Activated CD4-positive, alpha-beta T cell treated with anti-CD3 and anti-CD28 coated beads, Interleukin-2, amount 10 ng/mL, durations not matched to agents 7 days and 5 days (primary cell): Measurements from ENCODE around the gene SLC25A25. TPM values are rescaled to one million over a fixed set of nuclear protein-coding genes. Genes with fewer than 3 reads are reported as not detected.
"Not testable (repeated sequence)": the region's sequence is repeated elsewhere in the genome, so short reads cannot be mapped to it uniquely, and the experiment has no call there.

ENCODE experiments used
- CTCF ChIA-PET: fragments of 350-600 bp; sonication (Branson Sonifier 250); formaldehyde crosslinking; loops from one replicate; lab custom pipeline; 2021; ENCODE audit warnings: antibody characterized with exemption; lab: Charles Lee
- POLR2A ChIA-PET: fragments of 350-600 bp; sonication (Branson Sonifier 250); formaldehyde crosslinking; loops from one replicate; lab custom pipeline; 2021; ENCODE audit warnings: antibody characterized with exemption; lab: Charles Lee
- DNase-seq: peaks from one replicate; pipeline ENCODE4 v3.0.0-alpha.2; 2020
- H3K27ac Mint-ChIP-seq: one replicate; pipeline ENCODE4 v1.8.0; 2021; ENCODE audit warnings: mild to moderate bottlenecking, moderate library complexity, mixed read lengths
- H3K27me3 Mint-ChIP-seq: one replicate; pipeline ENCODE4 v1.8.0; 2021; ENCODE audit warnings: mixed read lengths
- H3K36me3 Mint-ChIP-seq: one replicate; pipeline ENCODE4 v1.8.0; 2021; ENCODE audit warnings: low read depth, mixed read lengths
- H3K4me1 Mint-ChIP-seq: one replicate; pipeline ENCODE4 v1.8.0; 2021; ENCODE audit warnings: mixed read lengths
- H3K4me3 Mint-ChIP-seq: one replicate; pipeline ENCODE4 v1.8.0; 2021; ENCODE audit warnings: mild to moderate bottlenecking, moderate library complexity, mixed read lengths
- H3K9me3 Mint-ChIP-seq: one replicate; pipeline ENCODE4 v1.8.0; 2021; ENCODE audit warnings: mixed read lengths
- total RNA-seq, 2 experiments: library from RNA; stranded (reverse); gene quantifications; one replicate each; pipeline ENCODE4 v1.2.3, GENCODE V29; 2021

Gene SLC25A25
- total RNA-seq: 10 to 100 TPM; 14.6 to 18.4 TPM

DNA sequence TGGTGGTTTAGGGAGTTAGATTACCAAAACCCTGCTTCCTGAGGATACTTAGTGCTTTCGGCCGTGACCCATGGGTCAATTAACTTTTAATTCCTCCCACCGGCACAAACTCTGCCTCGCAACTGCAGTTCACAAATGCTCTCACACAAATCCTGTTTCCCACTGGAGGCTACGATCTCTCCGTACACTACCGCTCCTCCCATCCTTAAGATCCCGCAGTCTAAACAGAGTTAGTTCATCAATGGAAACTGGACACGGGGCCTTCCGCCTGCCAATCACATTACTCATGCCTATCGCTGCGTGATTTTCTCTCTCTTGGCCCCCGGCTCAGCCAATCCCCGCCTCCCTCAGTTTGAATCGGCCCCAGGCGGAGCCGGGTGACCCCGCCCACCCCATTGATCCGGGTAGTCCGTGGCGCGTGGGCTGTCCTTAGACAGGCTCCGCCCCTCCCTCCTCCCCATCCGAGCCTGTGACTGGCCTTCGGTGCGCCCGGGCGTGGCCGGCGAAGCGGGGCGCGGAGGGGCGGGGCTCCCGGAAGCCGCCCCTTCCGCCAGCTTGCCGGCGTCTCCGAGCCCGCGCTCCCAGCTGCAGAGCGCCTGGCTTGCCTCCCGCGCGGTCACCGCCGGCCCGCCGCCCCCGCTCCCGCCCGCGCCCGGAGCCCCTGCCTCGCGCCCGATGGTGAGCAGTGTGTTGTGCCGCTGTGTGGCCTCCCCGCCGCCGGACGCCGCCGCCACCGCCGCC, at the start of gene SLC25A25:
TSS of gene SLC25A25 (plus strand) at position 588 of the 741 bp plus-strand sequence. CDS start at position 676, 88 bp downstream.
- H3K9me3 Mint-ChIP-seq: no peaks in the 10 kb centered on the region
- CTCF ChIA-PET: interaction anchor here (0.6 to 2.6 kb wide), 13 partner anchors 11 to 124 kb away, joined by 3 to 7 read pairs (median 3); partner anchors contain the start of gene EEIG1
- H3K27me3 Mint-ChIP-seq: no peaks in the 10 kb centered on the region
- H3K36me3 Mint-ChIP-seq: peaks cover 40% of the 10 kb centered on the region
- H3K27ac Mint-ChIP-seq: peak within 1 kb of the TSS; percentile 88
- peak; percentile 100 for DNase-seq
- POLR2A ChIA-PET: interaction anchor here (0.9 to 1.3 kb wide), 2 partner anchors 26 to 129 kb away, joined by 3 to 4 read pairs; no protein-coding TSS in a partner anchor
- peak within 1 kb of the TSS; percentile 97 for H3K4me3 Mint-ChIP-seq
- H3K4me1 Mint-ChIP-seq: peaks cover 61% of the 10 kb centered on the region

DNA sequence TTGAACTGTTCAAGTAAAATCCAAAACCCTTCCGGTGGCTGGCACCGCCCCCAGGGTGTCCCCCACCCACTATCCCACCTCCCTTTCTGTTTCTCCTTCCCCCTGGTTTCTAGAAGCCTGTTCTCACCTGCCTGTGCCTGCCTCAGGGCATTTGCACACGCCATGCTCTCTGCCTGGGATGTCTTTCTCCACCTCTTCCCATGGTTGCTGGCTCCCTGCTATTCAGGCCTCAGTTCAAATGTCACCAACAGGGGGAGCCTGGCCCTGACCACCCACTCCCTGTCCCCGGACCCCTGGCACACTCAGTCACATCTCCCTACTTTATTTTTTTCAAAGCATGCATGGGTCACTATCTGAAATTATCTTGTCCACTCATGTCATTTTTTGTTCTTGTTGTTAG, 47.3 kb upstream of the SLC25A25 start:
- peaks cover 5% of the 10 kb centered on the region for H3K36me3 Mint-ChIP-seq
- no peaks in the 10 kb centered on the region for H3K9me3 Mint-ChIP-seq
- no peak for DNase-seq
- H3K27ac Mint-ChIP-seq: peak overlapping the region; percentile 59
- no peaks in the 10 kb centered on the region for H3K27me3 Mint-ChIP-seq
- ChIA-PET CTCF (interaction anchor here (0.8 to 1.7 kb wide), 4 partner anchors 10 to 65 kb away, joined by 3 to 4 read pairs (median 3); no protein-coding TSS in a partner anchor), POLR2A (no interaction called here)
- no peak overlapping the region for H3K4me3 Mint-ChIP-seq
- H3K4me1 Mint-ChIP-seq: peaks cover 61% of the 10 kb centered on the region

DNA sequence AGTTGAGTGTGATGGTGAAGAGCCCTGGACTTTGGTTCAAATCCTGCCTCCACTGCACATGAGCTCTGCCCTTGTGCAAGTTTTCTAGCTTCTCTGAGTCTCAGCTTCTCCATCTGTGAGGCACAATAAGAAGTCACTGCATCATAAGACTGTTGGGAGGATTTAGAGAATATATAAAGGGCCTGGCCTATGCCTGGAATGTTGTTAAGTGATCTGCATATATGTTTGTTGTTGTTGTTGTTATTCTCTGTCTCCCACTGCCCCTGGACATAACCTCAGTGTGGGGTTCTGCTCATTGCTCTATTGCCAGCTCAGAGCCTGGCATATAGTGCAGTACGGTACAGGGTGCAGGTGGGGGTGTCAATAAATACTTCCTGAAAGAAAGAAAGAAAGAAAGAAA, 46.9 kb upstream of the SLC25A25 start:
- CTCF ChIA-PET: interaction anchor here (1.2 kb wide), 1 partner anchor 44 kb away, joined by 3 read pairs; no protein-coding TSS in a partner anchor
- H3K4me3 Mint-ChIP-seq: no peak overlapping the region
- POLR2A ChIA-PET: no interaction called here
- no peaks in the 10 kb centered on the region for H3K27me3 Mint-ChIP-seq
- DNase-seq: no peak
- H3K36me3 Mint-ChIP-seq: peaks cover 5% of the 10 kb centered on the region
- H3K9me3 Mint-ChIP-seq: no peaks in the 10 kb centered on the region
- H3K27ac Mint-ChIP-seq: peak overlapping the region; percentile 59
- peaks cover 62% of the 10 kb centered on the region for H3K4me1 Mint-ChIP-seq

DNA sequence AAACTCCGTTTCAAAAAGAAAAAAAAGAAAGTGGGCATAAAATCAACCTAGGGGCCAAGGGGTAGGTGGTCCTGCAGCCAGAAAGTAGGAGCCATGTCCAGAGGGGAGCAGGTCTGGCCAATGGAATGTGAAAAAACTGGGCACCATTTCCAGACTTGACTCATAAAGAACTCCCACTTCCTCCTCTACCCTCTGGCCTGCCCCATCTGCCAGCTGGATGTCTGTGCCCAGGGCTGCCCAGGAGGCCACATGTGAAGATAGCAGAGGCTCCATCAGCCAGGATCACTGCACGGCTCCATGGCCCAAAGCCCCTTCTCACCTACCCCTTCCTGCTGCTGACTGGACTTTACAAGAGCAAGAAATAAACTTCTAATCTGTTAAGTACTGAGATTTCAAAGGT, 45.1 kb upstream of the SLC25A25 start:
- no peak overlapping the region for H3K4me3 Mint-ChIP-seq
- no peaks in the 10 kb centered on the region for H3K27me3 Mint-ChIP-seq
- POLR2A ChIA-PET: no interaction called here
- no peaks in the 10 kb centered on the region for H3K9me3 Mint-ChIP-seq
- H3K36me3 Mint-ChIP-seq: peaks cover 5% of the 10 kb centered on the region
- H3K27ac Mint-ChIP-seq: peak overlapping the region; percentile 73
- CTCF ChIA-PET: no interaction called here
- H3K4me1 Mint-ChIP-seq: peaks cover 77% of the 10 kb centered on the region
- DNase-seq: no peak

DNA sequence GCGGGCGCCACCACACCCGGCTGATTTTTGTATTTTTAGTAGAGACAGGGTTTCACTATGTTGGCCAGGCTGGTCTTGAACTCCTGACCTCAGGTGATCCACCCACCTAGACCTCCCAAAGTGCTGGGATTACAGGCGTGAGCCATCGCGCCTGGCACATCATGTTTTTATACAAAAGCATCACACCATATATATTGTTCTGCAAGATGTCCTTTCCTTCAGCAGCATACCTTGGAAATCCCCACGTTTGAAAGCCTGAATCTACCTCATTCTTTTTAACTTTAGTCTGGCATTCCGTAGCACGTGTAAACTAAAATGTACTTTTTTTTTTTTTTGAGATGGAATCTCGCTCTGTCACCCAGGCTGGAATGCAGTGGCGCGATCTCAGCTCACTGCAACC, 44.4 kb upstream of the SLC25A25 start:
- peaks cover 84% of the 10 kb centered on the region for H3K4me1 Mint-ChIP-seq
- ChIA-PET POLR2A (interaction anchor here (0.6 kb wide), 1 partner anchor 84 kb away, joined by 4 read pairs; no protein-coding TSS in a partner anchor), CTCF (interaction anchor here (2.5 kb wide), 1 partner anchor 8 kb away, joined by 14 read pairs; no protein-coding TSS in a partner anchor)
- H3K27me3 Mint-ChIP-seq, DNase-seq, H3K4me3 Mint-ChIP-seq, H3K9me3 Mint-ChIP-seq, H3K36me3 Mint-ChIP-seq: not testable (repeated sequence)
- peak overlapping the region; percentile 73 for H3K27ac Mint-ChIP-seq

DNA sequence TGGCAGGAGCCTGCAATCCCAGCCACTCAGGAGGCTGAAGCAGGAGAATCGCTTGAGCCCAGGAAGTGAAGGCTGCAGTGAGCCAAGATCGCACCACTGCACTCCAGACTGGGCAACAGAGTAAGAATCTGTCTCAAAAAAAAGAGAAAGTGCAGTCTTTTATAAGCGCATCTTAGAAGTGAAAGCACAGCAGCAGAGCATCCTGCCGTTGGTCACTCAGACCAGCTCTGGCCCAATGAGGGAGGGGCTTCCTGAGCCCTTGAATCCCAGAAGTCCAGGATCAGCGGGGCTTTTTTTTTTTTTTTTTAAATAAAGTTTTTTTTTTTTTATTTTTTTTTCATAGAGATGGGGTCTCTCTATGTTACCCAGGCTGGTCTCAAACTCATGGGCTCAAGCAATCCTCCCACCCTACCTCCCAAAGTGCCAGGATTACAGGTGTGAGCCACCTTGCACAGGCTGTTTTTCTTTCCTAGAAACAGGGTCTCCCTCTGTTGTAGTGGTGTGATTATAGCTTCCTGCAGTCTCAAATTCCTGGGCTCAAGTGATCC, 43.2 kb upstream of the SLC25A25 start:
- POLR2A ChIA-PET: interaction anchor here (0.6 kb wide), 1 partner anchor 19 kb away, joined by 4 read pairs; no protein-coding TSS in a partner anchor
- Mint-ChIP-seq H3K27me3 (no peaks in the 10 kb centered on the region), H3K36me3 (peaks cover 5% of the 10 kb centered on the region), H3K4me1 (peaks cover 89% of the 10 kb centered on the region), H3K27ac (peak overlapping the region; percentile 98), H3K4me3 (peak overlapping the region; percentile 81), H3K9me3 (no peaks in the 10 kb centered on the region)
- CTCF ChIA-PET: interaction anchor here (0.9 to 3.0 kb wide), 9 partner anchors 9 to 81 kb away, joined by 3 to 20 read pairs (median 3); no protein-coding TSS in a partner anchor
- peak; percentile 37 for DNase-seq

- POLR2A ChIA-PET: interaction anchor here (0.6 kb wide), 1 partner anchor 42 kb away, joined by 5 read pairs; no protein-coding TSS in a partner anchor
- H3K36me3 Mint-ChIP-seq: peaks cover 6% of the 10 kb centered on the region
- CTCF ChIA-PET: interaction anchor here (0.9 to 3.0 kb wide), 13 partner anchors 10 to 83 kb away, joined by 3 to 20 read pairs (median 3); no protein-coding TSS in a partner anchor
- H3K4me3 Mint-ChIP-seq: peak overlapping the region; percentile 81
- H3K27ac Mint-ChIP-seq: peak overlapping the region; percentile 98
- peak; percentile 61 for DNase-seq
- H3K27me3 Mint-ChIP-seq: no peaks in the 10 kb centered on the region
- peaks cover 93% of the 10 kb centered on the region for H3K4me1 Mint-ChIP-seq
- H3K9me3 Mint-ChIP-seq: peaks cover 1% of the 10 kb centered on the region
Observed at GRCh38 chr9:128025736-128026135, 42.3 kb upstream of the SLC25A25 start.

DNA sequence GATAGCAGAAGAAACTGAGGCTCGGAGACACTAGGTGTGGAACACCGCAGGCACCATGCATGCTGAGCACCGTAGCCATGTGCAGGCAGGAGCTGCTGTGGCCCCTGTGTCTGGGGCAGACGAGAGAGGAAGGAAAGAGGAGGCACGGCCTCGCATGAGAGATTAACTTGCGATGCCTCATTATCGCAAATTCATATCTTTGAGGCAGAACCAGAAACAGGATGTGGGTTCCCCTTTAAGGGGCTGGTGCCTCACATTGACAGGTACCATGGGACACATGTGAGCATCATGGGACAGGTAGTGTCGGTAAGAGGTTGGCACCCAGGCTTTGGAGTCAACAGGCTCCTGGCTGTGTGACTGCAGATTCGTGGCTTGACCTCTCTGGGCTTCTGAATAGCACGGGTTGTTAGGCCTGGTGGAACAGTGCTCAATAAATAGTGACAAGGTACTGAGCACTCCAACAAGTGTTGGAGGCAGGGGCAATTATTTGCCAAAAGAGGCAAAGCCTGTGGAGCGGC, 41.7 kb upstream of the SLC25A25 start:
- H3K36me3 Mint-ChIP-seq: peaks cover 9% of the 10 kb centered on the region
- no peaks in the 10 kb centered on the region for H3K27me3 Mint-ChIP-seq
- CTCF ChIA-PET: interaction anchor here (0.6 to 3.0 kb wide), 14 partner anchors 10 to 85 kb away, joined by 3 to 20 read pairs (median 3); partner anchors contain the start of gene NAIF1
- POLR2A ChIA-PET: interaction anchor here (0.6 kb wide), 1 partner anchor 43 kb away, joined by 5 read pairs; no protein-coding TSS in a partner anchor
- H3K4me1 Mint-ChIP-seq: peaks cover 93% of the 10 kb centered on the region
- peak overlapping the region; percentile 81 for H3K4me3 Mint-ChIP-seq
- peak; percentile 92 for DNase-seq
- H3K27ac Mint-ChIP-seq: peak overlapping the region; percentile 98
- H3K9me3 Mint-ChIP-seq: peaks cover 2% of the 10 kb centered on the region

DNA sequence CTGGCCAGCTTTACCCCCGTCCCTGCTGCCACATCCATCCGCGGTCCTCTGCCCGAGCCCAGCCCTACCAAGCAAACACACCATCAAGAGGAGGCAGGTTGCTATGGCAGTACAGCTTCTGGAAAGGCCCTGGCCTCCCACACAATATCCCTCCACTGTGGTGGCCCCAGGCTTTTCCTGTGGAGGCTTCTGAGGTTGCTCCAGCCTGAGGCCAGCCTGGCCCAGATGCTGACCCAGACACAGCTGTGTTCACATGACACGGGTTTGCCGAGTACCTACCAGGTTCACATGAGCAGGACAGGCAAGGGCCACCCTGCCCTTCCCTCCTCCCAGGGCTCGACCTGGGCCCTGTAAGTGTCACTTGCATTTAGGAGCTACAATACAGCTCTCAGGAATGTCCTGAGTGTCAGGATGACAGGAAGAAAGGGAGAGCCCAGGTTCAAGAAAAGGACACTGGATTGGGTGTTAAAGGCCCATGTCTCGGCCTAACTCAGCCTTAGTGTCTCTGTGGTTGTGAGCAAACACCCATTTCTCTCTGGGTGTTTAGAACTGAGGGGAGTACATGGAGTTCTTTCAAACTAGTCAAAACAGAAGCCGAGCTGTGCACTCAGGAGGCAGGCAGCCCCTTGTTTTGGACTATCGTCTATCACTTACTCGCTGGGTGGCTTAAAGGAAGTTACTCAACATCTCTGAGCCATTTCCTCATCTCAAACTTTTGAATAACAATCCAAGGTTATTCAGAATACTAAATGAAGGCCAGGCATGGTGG, 41.1 kb upstream of the SLC25A25 start:
- ChIA-PET CTCF (interaction anchor here (0.6 to 3.0 kb wide), 13 partner anchors 8 to 85 kb away, joined by 3 to 20 read pairs (median 3); partner anchors contain the start of gene NAIF1), POLR2A (no interaction called here)
- peak; percentile 61 for DNase-seq
- Mint-ChIP-seq H3K9me3 (peaks cover 2% of the 10 kb centered on the region), H3K4me1 (peaks cover 92% of the 10 kb centered on the region), H3K27ac (peak overlapping the region; percentile 98), H3K27me3 (no peaks in the 10 kb centered on the region), H3K4me3 (peak overlapping the region; percentile 81), H3K36me3 (peaks cover 9% of the 10 kb centered on the region)

DNA sequence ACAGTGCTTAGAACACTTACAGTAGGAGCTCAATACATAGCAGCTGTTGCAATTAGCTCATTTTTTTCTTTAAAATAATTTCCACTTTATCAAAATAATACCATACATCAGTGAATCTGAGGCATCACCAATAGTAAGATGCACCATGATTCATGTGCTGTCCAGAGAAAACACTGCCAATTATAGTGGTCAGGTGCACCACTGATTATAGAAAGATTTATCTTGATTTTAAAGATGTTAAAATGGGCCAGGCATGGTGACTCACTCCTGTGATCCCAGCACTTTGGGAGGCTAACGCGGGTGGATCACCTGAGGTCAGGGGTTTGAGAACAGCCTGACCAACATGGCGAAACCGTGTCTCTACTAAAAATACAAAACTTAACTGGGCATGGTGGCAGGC, 40.3 kb upstream of the SLC25A25 start:
- POLR2A ChIA-PET: no interaction called here

GRCh38 chr9:128033609-128034008, 34.4 kb upstream of the SLC25A25 start:
- Mint-ChIP-seq H3K27me3 (no peaks in the 10 kb centered on the region), H3K4me3 (peak overlapping the region; percentile 67), H3K36me3 (peaks cover 8% of the 10 kb centered on the region), H3K4me1 (peaks cover 52% of the 10 kb centered on the region), H3K9me3 (peaks cover 2% of the 10 kb centered on the region), H3K27ac (peak overlapping the region; percentile 96)
- CTCF ChIA-PET: interaction anchor here (0.7 to 10.1 kb wide), 9 partner anchors 14 to 163 kb away, joined by 3 to 103 read pairs (median 7); no protein-coding TSS in a partner anchor
- POLR2A ChIA-PET: no interaction called here
- DNase-seq: peak; percentile 30

More for the DNA sequence above, 40.3 kb upstream of the SLC25A25 start:
- Mint-ChIP-seq H3K9me3 (peaks cover 2% of the 10 kb centered on the region), H3K4me3 (peak overlapping the region; percentile 34), H3K27ac (peak overlapping the region; percentile 98), H3K36me3 (peaks cover 9% of the 10 kb centered on the region), H3K4me1 (peaks cover 86% of the 10 kb centered on the region), H3K27me3 (no peaks in the 10 kb centered on the region)
- CTCF ChIA-PET: interaction anchor here (0.6 to 3.0 kb wide), 9 partner anchors 8 to 85 kb away, joined by 3 to 20 read pairs (median 4); partner anchors contain the start of gene NAIF1
- DNase-seq: no peak
